ENCODE measurements around the gene TMEM236. TPM values are rescaled to one million over a fixed set of nuclear protein-coding genes. Genes with fewer than 3 reads are reported as not detected.

TMEM236 gene
- total and polyA plus RNA-seq, 7 donors, result 0.28 to 10.5 (median 1.8) TPM

- no peaks in the 10 kb centered on the region for H3K27me3 ChIP-seq
- peaks cover 0 to 2% (median 0%) of the 10 kb centered on the region in 4 donors for H3K9me3 ChIP-seq
- H3K4me3 ChIP-seq, result no peak overlapping the region
- no peak for TF ChIP-seq EP300 (IDR thresholded peaks at IDR 0.05)
- TF ChIP-seq CTCF (IDR thresholded peaks at IDR 0.05), result no peak
- TF ChIP-seq POLR2AphosphoS5 (IDR thresholded peaks at IDR 0.05), result no peak
- no peak for TF ChIP-seq POLR2A (IDR thresholded peaks at IDR 0.05)
- 67 to 85% methylated on average over 5 of the region's 5 CpGs for WGBS, 2 donors
- H3K27ac ChIP-seq, result no peak overlapping the region
- H3K4me1 ChIP-seq, result no peaks in the 10 kb centered on the region
- no peaks in the 10 kb centered on the region for H3K36me3 ChIP-seq
- DNase-seq, result no peak
- intact Hi-C loops (cut with DNase I), result no loop called here
Observed at GRCh38 chr10:17768957-17769356, 17.0 kb downstream of the TMEM236 start.

- H3K9me3 ChIP-seq, result peaks cover 0 to 1% (median 0%) of the 10 kb centered on the region in 4 donors
- intact Hi-C loops (cut with DNase I), result no loop called here
- no peak for DNase-seq
- H3K27me3 ChIP-seq, result no peaks in the 10 kb centered on the region
- WGBS, 2 donors, result 60 to 88% methylated on average over 4 of the region's 4 CpGs
- H3K27ac ChIP-seq, result no peak overlapping the region
- TF ChIP-seq POLR2A (IDR thresholded peaks at IDR 0.05) (no peak), CTCF (IDR thresholded peaks at IDR 0.05) (no peak), EP300 (IDR thresholded peaks at IDR 0.05) (no peak), POLR2AphosphoS5 (IDR thresholded peaks at IDR 0.05) (no peak)
- H3K4me3 ChIP-seq, result no peak overlapping the region
- H3K36me3 ChIP-seq, result no peaks in the 10 kb centered on the region
- H3K4me1 ChIP-seq, result no peaks in the 10 kb centered on the region
Observed at GRCh38 chr10:17771017-17771416, 19.0 kb downstream of the TMEM236 start.

- no peak overlapping the region for H3K27ac ChIP-seq
- H3K27me3 ChIP-seq, result no peaks in the 10 kb centered on the region
- H3K9me3 ChIP-seq, result no peaks in the 10 kb centered on the region
- 47 to 74% methylated on average over 4 of the region's 4 CpGs for WGBS, 2 donors
- intact Hi-C loops (cut with DNase I), result no loop called here
- H3K4me3 ChIP-seq, result no peak overlapping the region
- no peaks in the 10 kb centered on the region for H3K36me3 ChIP-seq
- H3K4me1 ChIP-seq, result peaks cover 0 to 12% (median 11%) of the 10 kb centered on the region in 4 donors
- no peak for DNase-seq
- TF ChIP-seq EP300 (IDR thresholded peaks at IDR 0.05) (no peak), POLR2AphosphoS5 (IDR thresholded peaks at IDR 0.05) (no peak), CTCF (IDR thresholded peaks at IDR 0.05) (no peak), POLR2A (IDR thresholded peaks at IDR 0.05) (no peak)
Observed at GRCh38 chr10:17779784-17780183, 27.8 kb downstream of the TMEM236 start.

GRCh38 chr10:17780727-17781126 lies 28.7 kb downstream of the TMEM236 start:
- no peaks in the 10 kb centered on the region for H3K36me3 ChIP-seq
- intact Hi-C loops (cut with DNase I), result no loop called here
- WGBS, 2 donors, result 92 to 95% methylated on average over 4 of the region's 4 CpGs
- no peak for DNase-seq
- H3K27ac ChIP-seq, result no peak overlapping the region
- no peak for TF ChIP-seq POLR2AphosphoS5 (IDR thresholded peaks at IDR 0.05)
- no peak for TF ChIP-seq EP300 (IDR thresholded peaks at IDR 0.05)
- TF ChIP-seq POLR2A (IDR thresholded peaks at IDR 0.05), result no peak
- no peak for TF ChIP-seq CTCF (IDR thresholded peaks at IDR 0.05)
- H3K9me3 ChIP-seq, result no peaks in the 10 kb centered on the region
- peaks cover 0 to 12% (median 11%) of the 10 kb centered on the region in 4 donors for H3K4me1 ChIP-seq
- H3K4me3 ChIP-seq, result no peak overlapping the region
- H3K27me3 ChIP-seq, result no peaks in the 10 kb centered on the region

GRCh38 chr10:17781856-17782255 lies 29.9 kb downstream of the TMEM236 start:
- no peak overlapping the region for H3K4me3 ChIP-seq
- intact Hi-C loops (cut with DNase I), result no loop called here
- H3K27ac ChIP-seq, result no peak overlapping the region
- no peaks in the 10 kb centered on the region for H3K9me3 ChIP-seq
- H3K4me1 ChIP-seq, result peaks cover 0 to 12% (median 11%) of the 10 kb centered on the region in 4 donors
- H3K27me3 ChIP-seq, result no peaks in the 10 kb centered on the region
- WGBS, 2 donors, result 50 to 75% methylated on average over 2 of the region's 2 CpGs
- H3K36me3 ChIP-seq, result no peaks in the 10 kb centered on the region
- TF ChIP-seq POLR2A (IDR thresholded peaks at IDR 0.05), result no peak
- no peak for TF ChIP-seq POLR2AphosphoS5 (IDR thresholded peaks at IDR 0.05)
- no peak for TF ChIP-seq CTCF (IDR thresholded peaks at IDR 0.05)
- TF ChIP-seq EP300 (IDR thresholded peaks at IDR 0.05), result no peak
- no peak for DNase-seq

Data from sigmoid colon (tissue), 7 donors.